ENCODE results near the gene GRIN2C. TPM values are rescaled to one million over a fixed set of nuclear protein-coding genes. Genes with fewer than 3 reads are reported as not detected.

Gene GRIN2C
- total RNA-seq, 2 experiments from 2014 or later = not detected

- Mint-ChIP-seq H3K36me3 (ENCODE audit: low read depth) (no peaks in the 10 kb centered on the region), H3K27ac (no peak overlapping the region), H3K4me1 (ENCODE audit: low read depth) (peaks cover 18% of the 10 kb centered on the region), H3K4me3 (no peak overlapping the region), H3K9me3 (no peaks in the 10 kb centered on the region), H3K27me3 (peaks cover 40% of the 10 kb centered on the region)
- no peak for TF ChIP-seq CTCF (IDR thresholded peaks at IDR 0.05)
- intact Hi-C loops (cut with micrococcal nuclease) = loop anchor here (5.0 kb wide), 1 partner anchor 119 kb away; no protein-coding TSS in a partner anchor
- ATAC-seq (no peak), DNase-seq (no peak)
- ChIA-PET CTCF (interaction anchor here (0.7 to 14.6 kb wide), 13 partner anchors 9 to 204 kb away, joined by 3 to 247 read pairs (median 10); partner anchors contain the start of genes FDXR and NAT9), POLR2A (interaction anchor here (0.6 to 2.3 kb wide), 5 partner anchors 7 to 21 kb away, joined by 3 to 11 read pairs (median 3); partner anchors contain the start of gene FDXR)
These were observed 1.4 kb upstream of the GRIN2C start for GRCh38 chr17:74860872-74861661.

DNA sequence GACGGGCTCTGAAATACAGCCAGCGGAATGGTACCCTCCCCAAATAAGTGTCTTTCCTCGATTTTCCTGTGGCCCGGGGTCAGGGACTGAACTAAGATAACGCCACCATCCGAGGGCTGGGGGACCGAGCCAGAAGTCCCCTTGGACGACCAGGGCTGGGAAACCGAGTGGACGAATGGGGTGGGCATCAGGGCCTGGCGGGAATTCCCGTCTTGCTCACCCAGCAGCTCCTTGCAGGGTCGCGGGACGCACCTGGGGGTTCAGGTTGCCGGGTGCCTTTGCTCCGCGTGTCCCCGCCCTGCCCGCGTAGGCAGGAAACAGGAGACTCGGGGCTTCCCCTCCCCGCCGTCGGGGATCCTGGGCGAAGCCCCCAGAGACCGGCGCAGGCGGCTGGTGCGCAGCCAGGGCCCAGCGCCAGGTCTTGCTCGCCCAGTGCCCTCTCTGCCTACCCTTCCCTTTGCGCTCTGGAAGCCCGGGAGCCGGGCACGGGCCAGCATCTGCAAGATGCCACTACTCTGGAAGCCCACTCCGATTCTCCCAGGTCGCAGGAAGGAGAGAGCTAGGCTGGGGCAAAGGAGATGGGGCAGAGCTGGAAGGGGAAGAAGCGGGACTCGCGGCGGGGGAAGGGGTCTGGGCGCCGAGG lies 665 bp upstream of the GRIN2C start:
- ATAC-seq (no peak), DNase-seq (peak; percentile 41)
- intact Hi-C loops (cut with micrococcal nuclease) = loop anchor here (5.0 kb wide), 1 partner anchor 118 kb away; no protein-coding TSS in a partner anchor
- POLR2A ChIA-PET = interaction anchor here (0.9 to 1.6 kb wide), 3 partner anchors 8 to 13 kb away, joined by 3 read pairs; no protein-coding TSS in a partner anchor
- peak overlapping the region; percentile 22 for H3K4me3 Mint-ChIP-seq
- peaks cover 18% of the 10 kb centered on the region for H3K4me1 Mint-ChIP-seq (ENCODE audit: low read depth)
- no peak for TF ChIP-seq CTCF (IDR thresholded peaks at IDR 0.05)
- CTCF ChIA-PET = interaction anchor here (0.7 to 14.6 kb wide), 10 partner anchors 8 to 203 kb away, joined by 3 to 247 read pairs (median 9); partner anchors contain the start of genes FDXR and NAT9
- H3K36me3 Mint-ChIP-seq (ENCODE audit: low read depth) = no peaks in the 10 kb centered on the region
- H3K27me3 Mint-ChIP-seq = peaks cover 44% of the 10 kb centered on the region
- H3K9me3 Mint-ChIP-seq = no peaks in the 10 kb centered on the region
- no peak overlapping the region for H3K27ac Mint-ChIP-seq

GRCh38 chr17:74858672-74859458 lies 820 bp downstream of the GRIN2C start:
- no peak overlapping the region for H3K27ac Mint-ChIP-seq
- peaks cover 15% of the 10 kb centered on the region for H3K4me1 Mint-ChIP-seq (ENCODE audit: low read depth)
- TF ChIP-seq CTCF (IDR thresholded peaks at IDR 0.05) = no peak
- H3K36me3 Mint-ChIP-seq (ENCODE audit: low read depth) = no peaks in the 10 kb centered on the region
- intact Hi-C loops (cut with micrococcal nuclease) = no loop called here
- no peak for ATAC-seq
- no peak for DNase-seq
- ChIA-PET CTCF (interaction anchor here (0.7 to 14.6 kb wide), 6 partner anchors 17 to 202 kb away, joined by 3 to 247 read pairs (median 54); partner anchors contain the start of gene FDXR), POLR2A (interaction anchor here (0.5 to 1.6 kb wide), 5 partner anchors 10 to 390 kb away, joined by 3 to 5 read pairs (median 3); partner anchors contain the start of gene FDXR)
- H3K27me3 Mint-ChIP-seq = peaks cover 58% of the 10 kb centered on the region
- H3K4me3 Mint-ChIP-seq = no peak overlapping the region
- no peaks in the 10 kb centered on the region for H3K9me3 Mint-ChIP-seq

- H3K4me3 Mint-ChIP-seq = no peak overlapping the region
- H3K36me3 Mint-ChIP-seq (ENCODE audit: low read depth) = no peaks in the 10 kb centered on the region
- TF ChIP-seq CTCF (IDR thresholded peaks at IDR 0.05) = no peak
- POLR2A ChIA-PET = interaction anchor here (1.2 kb wide), 1 partner anchor 13 kb away, joined by 3 read pairs; no protein-coding TSS in a partner anchor
- no peak for ATAC-seq
- H3K9me3 Mint-ChIP-seq = no peaks in the 10 kb centered on the region
- no peak overlapping the region for H3K27ac Mint-ChIP-seq
- peaks cover 16% of the 10 kb centered on the region for H3K4me1 Mint-ChIP-seq (ENCODE audit: low read depth)
- CTCF ChIA-PET = interaction anchor here (1.4 to 14.6 kb wide), 6 partner anchors 9 to 200 kb away, joined by 4 to 247 read pairs (median 54); partner anchors contain the start of gene FDXR
- DNase-seq = no peak
- intact Hi-C loops (cut with micrococcal nuclease) = no loop called here
- H3K27me3 Mint-ChIP-seq = peaks cover 67% of the 10 kb centered on the region
These were observed 2.5 kb downstream of the GRIN2C start for GRCh38 chr17:74857191-74857590.

All from activated CD8-positive, alpha-beta T cell treated with anti-CD3 and anti-CD28 coated beads for 36 hours (primary cell).